HG02763 (cell line): ENCODE results near the gene SETD3.
"Not testable (repeated sequence)": the region's sequence is repeated elsewhere in the genome, so short reads cannot be mapped to it uniquely, and the experiment has no call there.

Experiments used
- ATAC-seq: cut with Tn5 transposase; IDR thresholded peaks from one replicate; pipeline ENCODE4 v1.9.1; 2021; ENCODE audit warnings: mild to moderate bottlenecking, moderate library complexity; ENCODE audit not compliant: unreplicated experiment

SETD3 gene

GRCh38 chr14:99363616-99364290, 116.9 kb downstream of the SETD3 start:
- no peak for ATAC-seq

- ATAC-seq, result no peak
These were observed 117.6 kb downstream of the SETD3 start for GRCh38 chr14:99363051-99363450.

DNA sequence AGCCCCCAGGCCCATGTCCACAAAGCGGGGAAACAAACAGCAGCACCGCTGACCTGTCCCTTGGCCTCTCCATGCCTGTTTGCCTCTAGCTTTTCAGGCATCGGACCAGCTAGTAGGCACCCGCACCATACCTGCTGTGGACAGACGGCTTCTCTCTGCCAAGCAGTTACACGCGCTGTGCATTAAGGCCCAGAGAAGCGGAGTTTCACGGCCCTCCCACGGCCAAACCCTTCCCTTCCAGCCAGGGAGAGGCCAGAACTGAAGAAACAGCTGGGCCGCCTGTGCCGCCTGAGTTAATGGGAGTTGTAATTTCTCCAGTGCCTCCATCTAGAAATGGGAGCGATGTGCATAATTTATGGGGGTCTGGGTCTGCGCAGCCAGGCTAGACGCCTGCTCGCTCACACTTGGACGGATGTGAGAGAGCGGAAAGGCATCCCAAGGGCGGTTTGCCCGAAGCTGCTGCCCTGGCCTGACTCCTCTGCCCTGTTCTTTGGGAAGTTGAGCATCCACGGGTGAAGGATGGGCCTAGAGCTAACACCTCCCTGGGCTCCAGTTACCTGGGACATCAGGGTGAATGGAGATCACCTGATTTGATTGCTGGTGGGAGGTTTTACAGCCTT, 119.0 kb downstream of the SETD3 start:
- no peak for ATAC-seq

GRCh38 chr14:99360774-99361595, 119.7 kb downstream of the SETD3 start:
- no peak for ATAC-seq

DNA sequence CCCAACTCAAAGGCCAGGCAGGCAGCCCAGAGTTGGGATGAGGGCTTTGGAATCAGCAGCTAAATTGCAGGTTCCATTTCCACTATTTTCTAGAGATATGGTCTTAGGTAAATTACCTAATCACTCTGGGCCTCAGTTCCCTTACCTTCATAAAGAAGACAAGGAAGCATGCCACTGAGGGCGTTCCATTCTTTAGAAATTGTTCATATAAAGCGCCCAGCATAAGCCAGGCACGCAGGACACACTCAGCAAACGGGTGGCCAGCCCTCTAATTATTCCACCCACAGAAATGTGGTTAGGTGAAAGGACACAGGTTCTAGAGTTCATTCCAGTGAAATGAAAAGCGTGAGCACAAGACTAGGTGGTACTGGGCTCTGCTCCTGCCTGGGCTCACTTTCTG, 120.8 kb downstream of the SETD3 start:
- ATAC-seq, result no peak

DNA sequence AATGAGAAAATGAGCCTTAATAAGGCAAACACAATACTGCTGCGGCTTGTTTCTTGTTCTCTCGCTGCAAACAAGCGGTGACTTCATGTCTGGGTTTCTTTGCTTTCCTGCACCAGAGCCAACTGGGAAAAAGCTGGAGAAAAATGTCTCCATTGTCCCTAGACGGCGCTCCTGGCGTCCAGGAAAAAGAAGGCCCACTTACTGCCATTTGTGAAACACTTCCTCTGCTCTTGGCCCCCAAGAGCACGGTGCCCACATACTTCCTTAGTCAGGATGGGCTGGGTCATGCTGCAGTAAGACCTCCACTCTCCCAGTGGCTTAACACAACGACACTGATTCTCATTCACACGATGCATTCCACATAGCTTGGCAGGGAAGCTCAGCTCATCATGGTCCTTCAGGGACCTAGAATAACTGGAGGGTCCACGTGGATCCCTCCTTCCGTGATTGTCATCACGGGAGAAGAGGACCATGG, 122.7 kb downstream of the SETD3 start:
- ATAC-seq, result no peak

DNA sequence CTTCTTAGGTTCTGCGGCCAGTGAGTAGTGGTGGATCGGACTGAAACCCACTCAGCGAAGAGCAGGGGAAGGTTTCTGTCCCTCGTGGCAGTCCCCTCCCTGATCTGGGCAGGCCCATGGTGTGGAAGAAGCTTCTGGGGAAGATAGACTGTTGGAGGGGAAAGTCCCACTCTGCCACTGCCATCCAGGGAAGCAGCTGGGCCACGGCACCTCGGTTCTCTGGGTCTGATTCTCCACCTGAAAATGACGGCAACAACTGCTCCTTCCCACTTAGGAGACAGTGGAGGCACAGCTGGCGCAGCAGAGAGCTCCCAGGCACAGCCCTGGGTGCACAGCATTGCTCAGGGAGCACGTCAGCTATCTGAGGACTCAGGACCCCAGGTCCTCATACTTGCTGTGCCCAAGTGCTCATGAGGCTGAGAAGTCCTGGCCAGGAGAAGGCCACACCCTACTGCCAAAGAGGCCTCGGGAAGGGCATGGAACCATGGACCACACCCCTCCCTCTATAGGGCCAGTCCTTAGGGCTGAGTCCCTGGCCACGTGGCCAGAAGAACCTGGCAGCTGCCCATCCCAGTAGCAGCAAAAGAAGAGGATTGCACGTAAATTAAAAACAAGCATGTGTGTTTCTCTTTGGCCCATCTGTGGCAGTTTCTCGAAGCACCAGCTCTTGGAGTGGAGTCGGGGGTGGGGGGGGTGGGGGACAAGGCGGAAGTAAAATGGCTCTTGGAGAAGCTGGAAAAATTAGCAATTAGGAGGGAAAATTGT, 123.3 kb downstream of the SETD3 start:
- ATAC-seq, result no peak

GRCh38 chr14:99356031-99356608, 124.5 kb downstream of the SETD3 start:
- no peak for ATAC-seq

DNA sequence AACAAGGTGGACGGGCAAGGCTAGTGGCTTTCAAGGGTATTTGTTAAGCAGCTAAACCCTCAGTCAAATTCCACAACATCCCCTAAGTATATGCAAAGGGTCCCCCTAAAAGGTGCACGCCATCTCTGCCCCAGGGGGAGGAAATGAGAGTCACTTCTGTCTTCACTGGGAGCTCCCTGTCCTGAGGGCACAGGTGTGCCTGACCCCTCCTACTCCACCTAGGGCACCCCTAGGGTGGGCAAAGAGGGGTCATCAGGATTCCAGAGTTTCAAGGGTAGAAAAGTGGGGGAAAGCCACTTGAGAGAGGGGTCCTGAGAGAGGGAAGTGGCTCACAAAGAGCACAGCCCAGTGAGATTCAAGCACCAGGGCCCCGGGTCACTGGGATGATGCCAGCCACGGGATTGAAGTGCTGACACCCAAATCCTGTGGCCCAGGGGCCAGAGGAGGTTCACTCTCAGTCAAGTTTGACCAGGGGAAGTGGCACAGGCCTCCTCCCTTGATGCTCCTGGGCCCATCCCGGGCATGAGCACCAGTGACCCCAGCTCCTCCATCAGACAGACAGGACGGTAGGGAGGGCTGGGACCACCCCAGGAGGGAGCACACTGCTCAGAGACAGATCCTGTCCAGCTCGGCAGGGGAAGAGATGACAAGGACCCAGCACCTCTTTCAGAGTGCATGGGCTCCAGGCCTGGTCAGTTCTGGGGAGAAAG, 126.3 kb downstream of the SETD3 start:
- ATAC-seq, result no peak

GRCh38 chr14:99352688-99353280, 127.9 kb downstream of the SETD3 start:
- ATAC-seq, result no peak

GRCh38 chr14:99351166-99352007, 129.3 kb downstream of the SETD3 start:
- no peak for ATAC-seq

DNA sequence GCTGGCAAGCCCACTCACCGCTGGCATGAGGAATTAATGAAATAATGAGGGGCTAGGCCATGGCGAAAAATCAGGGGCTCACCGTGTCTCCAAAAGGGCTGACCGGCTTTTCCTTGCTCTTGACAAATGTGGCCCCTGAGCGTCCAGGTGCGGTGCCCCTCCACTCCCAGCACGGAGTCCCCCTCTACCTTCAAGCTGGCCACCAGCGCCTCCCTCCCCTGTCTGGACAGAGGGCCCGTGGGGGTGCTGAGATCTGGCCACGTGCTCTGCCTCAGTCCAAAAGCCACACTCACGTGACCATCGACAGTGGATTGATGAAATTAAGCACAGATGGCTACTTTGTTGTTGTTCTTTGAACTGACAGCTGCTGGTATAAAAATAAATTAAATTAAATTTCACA, 129.9 kb downstream of the SETD3 start:
- ATAC-seq, result no peak

DNA sequence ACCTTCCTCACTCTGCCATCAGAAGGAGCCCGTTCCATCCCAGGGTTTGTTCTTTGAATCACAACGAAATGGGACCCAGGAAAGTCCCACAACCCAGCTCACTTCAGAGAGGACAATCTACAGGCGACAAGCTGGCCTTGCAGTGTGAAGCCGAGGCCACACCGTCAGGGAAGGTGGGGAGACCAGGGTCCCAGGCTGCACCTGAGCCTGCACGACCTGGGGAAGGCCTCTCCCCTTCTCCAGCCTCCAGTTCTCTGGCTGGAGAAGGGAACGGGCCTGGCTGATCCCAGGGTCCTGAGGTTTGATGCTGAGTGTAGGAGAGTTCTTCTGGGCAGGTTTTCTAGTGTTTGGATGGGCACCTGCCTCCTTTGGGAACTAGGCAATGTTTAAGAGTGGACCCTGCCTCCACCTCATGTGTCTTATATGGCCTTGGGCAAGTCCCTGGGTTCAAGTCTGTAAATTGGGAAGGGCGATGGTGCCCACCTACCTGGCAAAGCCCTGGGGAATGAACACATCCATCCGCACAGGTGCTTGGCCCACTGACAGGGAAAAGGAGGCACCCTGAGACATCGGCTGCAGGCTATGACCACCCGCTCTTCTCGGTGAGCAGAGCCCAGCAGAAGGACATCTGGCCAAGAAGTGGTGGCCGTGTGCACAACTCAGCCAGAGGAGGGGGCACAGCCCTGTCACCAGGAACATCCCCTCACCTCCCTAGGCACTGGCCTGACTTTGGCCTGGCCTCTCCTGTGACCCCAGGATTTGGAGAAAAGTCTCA, 130.8 kb downstream of the SETD3 start:
- no peak for ATAC-seq

- ATAC-seq, result no peak
These were observed 131.6 kb downstream of the SETD3 start for GRCh38 chr14:99348816-99349614.

GRCh38 chr14:99348231-99348630, 132.4 kb downstream of the SETD3 start:
- not testable (repeated sequence) for ATAC-seq
